AG10803 (cell line): ENCODE results near the gene SAMD4A.
"Not testable (repeated sequence)": the region's sequence is repeated elsewhere in the genome, so short reads cannot be mapped to it uniquely, and the experiment has no call there.

Experiments used
- DNase-seq: peaks from one replicate; pipeline ENCODE4 v3.0.0; 2010; ENCODE audit warnings: low read depth
- H3K4me3 ChIP-seq: 2 replicates; pipeline ENCODE4 v1.5.1; 2011; ENCODE audit warnings: mild to moderate bottlenecking, low read length, control low read depth
- TF ChIP-seq, protein P1 (sequence below): conservative IDR thresholded peaks from 2 replicates; pipeline ENCODE4 v1.5.1; 2011; ENCODE audit warnings: mild to moderate bottlenecking, low read length, control low read depth, inconsistent platforms

The SAMD4A gene

DNA sequence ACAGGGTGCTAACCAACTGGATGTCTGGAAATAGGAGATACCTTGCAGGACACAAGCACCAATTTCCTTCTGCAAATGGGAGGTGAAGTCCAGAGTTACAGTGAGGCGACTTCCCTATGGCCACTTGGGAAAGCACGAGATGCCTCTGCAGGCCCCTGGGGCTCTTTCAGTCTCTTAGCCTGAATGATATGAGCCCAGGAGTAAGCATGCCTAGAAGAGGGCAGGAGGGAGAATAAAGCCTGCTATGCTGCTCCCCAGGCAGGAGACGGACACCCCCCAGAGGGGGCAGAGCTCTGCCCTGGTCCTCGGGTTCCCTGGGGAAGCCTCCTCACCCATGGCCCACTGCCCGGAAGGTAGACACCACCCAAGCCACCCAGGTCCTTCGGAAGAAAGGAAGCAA is 230.6 kb downstream of the SAMD4A start:
- no peak overlapping the region for H3K4me3 ChIP-seq
- TF ChIP-seq, protein P1, sequence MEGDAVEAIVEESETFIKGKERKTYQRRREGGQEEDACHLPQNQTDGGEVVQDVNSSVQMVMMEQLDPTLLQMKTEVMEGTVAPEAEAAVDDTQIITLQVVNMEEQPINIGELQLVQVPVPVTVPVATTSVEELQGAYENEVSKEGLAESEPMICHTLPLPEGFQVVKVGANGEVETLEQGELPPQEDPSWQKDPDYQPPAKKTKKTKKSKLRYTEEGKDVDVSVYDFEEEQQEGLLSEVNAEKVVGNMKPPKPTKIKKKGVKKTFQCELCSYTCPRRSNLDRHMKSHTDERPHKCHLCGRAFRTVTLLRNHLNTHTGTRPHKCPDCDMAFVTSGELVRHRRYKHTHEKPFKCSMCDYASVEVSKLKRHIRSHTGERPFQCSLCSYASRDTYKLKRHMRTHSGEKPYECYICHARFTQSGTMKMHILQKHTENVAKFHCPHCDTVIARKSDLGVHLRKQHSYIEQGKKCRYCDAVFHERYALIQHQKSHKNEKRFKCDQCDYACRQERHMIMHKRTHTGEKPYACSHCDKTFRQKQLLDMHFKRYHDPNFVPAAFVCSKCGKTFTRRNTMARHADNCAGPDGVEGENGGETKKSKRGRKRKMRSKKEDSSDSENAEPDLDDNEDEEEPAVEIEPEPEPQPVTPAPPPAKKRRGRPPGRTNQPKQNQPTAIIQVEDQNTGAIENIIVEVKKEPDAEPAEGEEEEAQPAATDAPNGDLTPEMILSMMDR, result no peak
- no peak for DNase-seq

DNA sequence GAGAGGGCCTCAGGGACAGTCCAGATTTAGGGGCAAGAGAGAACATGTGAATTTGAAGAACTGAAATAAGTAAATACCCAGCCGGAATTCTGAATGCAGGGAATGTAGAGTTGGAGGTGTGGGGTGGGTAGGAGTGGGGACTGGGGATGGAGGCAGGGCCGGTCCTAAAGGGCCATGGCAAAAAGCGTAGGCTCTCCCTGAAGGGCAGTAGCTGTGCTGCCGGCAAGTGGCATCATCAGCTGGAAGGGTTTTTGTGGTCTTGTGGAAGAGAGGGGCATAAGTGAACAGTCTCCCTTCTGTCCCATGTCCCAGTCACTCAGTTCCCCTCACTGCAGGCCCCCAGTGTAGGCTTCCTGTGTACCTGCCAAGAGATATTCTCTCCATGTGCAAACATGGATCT is 231.1 kb downstream of the SAMD4A start:
- no peak for DNase-seq
- TF ChIP-seq, protein P1, result no peak
- no peak overlapping the region for H3K4me3 ChIP-seq

DNA sequence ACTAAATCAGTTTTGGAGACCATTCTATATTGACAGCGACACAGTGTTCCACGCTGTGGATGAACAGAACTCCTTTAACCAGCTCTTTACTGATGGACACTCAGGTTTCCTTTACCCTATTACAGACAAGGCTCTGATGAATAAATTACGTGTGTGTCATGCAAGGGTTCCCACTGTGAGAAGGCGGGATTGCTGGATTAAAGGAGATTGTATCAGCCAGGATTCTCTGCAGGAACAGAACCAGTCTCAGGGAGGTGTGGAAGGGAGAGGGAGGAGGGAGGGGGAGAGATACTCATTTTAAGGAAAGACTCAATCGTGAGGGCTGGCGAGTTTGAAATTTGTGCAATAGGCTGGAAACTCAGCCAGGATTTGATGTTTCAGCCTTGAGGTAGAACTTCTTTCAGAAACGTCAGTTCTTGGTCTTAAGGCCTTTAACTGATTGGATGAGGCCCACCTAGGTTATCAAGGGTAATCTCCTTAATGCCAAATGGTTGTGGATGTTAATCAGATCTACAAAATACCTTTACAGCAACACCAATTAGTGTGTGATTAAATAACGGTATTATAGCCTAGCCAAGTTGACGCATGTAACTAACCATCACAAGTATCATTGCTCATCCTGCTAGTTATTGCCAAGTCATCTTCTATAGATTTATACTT is 231.7 kb downstream of the SAMD4A start:
- no peak for DNase-seq
- TF ChIP-seq, protein P1, result no peak
- H3K4me3 ChIP-seq, result no peak overlapping the region

DNA sequence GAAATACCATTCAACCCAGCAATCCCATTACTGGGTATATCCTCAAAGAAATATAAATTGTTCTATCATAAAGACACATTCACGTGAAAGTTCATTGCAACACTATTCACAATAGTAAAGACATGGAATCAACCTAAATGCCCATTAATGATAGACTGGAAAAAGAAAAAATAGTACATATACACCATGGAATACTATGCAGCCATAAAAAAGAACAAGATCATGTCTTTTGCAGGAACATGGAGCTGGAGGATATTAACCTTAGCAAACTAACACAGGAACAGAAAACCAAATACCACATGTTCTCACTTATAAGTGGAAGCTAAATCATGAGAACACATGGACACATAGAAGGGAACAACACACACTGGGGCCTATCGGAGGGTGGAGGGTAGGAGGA is 234.6 kb downstream of the SAMD4A start:
- not testable (repeated sequence) for DNase-seq, H3K4me3 ChIP-seq

DNA sequence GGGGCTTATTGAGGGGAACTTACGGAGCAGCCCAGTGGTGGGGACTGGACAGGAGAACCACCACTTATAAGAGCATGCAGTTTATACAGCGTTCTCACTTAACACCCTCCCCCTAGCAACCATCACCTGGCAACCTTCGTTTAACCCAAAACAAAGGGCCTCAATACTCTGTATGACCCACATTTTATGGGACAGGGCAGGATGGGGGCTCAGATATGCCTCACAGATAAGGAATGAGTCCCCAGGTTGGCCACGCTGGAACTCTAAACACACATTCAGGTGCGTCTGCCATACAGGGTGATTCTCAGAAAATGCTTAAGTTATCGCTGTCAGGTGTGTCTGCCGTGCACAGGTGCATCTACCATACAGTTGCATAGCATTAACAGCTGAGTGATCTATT is 236.5 kb downstream of the SAMD4A start:
- TF ChIP-seq, protein P1, result no peak
- no peak for DNase-seq
- H3K4me3 ChIP-seq, result no peak overlapping the region

DNA sequence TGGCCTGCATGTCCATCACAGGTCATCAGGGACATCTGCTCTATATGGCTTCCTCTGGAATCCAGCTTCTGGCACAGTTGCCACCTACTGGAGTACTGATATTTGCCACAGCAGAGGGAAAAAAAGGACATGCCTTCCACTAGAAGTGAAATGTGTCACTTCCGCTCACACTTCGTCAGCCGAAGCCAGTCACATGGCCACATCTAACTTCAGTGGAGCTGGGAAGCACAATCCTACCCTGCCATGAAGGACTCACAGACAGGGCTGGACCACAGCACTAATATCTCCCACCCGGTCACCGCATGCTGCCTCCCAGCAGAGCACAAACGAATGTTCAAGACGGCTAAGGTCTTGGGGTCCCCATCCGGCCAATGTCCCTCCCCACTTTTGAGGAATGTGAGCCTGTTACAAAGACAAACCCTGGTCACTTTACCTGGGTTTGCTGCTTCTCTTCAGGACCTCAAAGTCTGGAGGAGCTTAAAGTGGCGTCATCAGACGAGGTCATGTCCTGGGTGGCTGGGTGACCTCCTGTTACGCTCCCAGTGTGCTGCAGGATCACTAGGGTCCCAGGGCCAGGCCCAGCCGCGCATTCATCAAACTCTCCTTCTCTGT is 237.1 kb downstream of the SAMD4A start:
- no peak for DNase-seq
- TF ChIP-seq, protein P1, result no peak
- no peak overlapping the region for H3K4me3 ChIP-seq

DNA sequence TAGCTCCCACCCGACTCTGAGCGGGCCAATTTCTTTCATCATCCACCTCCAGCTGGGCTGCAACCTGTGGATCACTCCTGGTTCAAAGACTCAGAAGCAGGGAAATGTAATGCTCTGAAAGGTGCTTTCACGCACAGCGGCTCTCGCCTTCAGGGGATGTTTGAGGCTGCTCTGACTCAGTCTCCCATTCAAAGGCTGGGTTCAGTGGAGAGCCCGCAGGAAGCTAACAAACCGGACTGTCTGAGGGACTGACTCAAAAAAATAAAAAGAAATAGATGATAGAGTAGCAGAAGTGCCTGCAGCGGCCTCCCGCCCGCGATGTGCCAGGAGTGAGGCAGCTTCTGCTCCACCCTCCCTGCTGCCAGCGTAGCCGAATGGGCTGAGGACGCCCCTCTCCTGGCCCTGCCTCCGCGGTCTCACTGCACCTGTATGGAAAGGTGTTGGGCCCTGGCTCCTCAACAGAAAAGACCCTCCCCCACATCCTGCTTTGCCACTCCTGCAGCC is 237.7 kb downstream of the SAMD4A start:
- DNase-seq, result no peak
- TF ChIP-seq, protein P1, result no peak
- no peak overlapping the region for H3K4me3 ChIP-seq
